Stimulated activated CD8-positive, alpha-beta memory T cell treated with anti-CD3 and anti-CD28 coated beads, Interleukin-15, amount 100 ng/mL, for 48 hours (primary cell): ENCODE measurements around the gene INSIG1.

Experiments
- DNase-seq, 2 donors: peaks; one replicate each; pipeline ENCODE4 v3.0.0-alpha.2; 2020; ENCODE audit warnings: low read depth in 2 of 2

Gene INSIG1

DNA sequence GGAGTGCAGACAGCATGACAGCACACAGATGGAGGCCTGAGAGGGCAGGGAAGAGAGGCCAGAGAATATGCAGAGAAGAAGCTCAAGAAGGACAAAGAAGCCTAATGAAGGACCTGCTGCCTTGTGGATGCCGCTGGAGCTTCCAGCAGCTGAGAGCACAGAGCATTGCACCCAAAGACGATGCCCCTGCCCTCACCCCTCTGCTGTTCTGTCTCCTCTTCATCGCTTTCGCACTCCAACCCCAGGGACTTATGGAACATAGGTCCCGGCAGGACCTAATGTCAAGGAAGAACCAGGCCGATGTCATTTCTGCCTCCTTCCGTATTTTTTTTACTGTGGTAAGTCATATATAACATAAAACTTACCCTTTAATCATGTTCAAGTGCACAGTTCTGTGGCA is 12.3 kb upstream of the INSIG1 start:
- DNase-seq: no peak

DNA sequence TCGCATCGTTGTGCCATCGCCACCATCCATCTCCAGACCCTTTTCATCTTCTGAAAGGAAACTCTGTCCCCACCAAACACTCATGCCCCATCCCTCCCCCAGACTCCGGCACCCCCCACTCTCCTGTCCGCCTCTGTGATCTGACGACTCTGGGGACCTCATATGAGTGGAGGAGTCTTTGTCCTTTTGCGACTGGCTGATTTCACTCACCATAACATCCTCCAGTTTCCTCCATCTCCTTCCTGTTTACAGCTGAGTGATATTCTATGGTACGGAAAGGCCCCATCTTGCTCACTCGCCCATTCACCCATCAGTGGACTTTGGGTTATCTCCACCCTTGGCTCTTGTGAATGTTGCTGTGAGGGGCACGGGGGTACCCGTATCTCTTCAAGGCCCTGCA is 11.8 kb upstream of the INSIG1 start:
- no peak for DNase-seq

DNA sequence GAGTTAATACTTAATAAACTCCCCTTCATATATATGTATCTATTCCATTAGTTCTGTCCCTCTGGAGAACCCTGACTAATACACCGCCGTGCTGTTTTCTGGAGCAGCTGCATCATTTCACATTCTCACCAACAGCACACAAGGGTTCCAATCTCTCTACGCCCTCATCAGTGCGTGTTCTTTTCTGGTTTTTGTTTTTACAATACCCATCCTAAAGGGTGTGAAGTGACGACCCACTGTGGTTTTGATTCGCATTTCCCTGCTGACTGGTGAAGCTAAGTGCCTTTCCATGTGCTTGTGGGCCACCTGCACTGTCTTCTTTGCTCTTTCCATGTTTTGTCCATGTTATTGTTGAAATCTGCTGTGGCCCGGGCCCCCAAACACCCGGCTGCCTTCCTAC is 11.0 kb upstream of the INSIG1 start:
- no peak for DNase-seq

DNA sequence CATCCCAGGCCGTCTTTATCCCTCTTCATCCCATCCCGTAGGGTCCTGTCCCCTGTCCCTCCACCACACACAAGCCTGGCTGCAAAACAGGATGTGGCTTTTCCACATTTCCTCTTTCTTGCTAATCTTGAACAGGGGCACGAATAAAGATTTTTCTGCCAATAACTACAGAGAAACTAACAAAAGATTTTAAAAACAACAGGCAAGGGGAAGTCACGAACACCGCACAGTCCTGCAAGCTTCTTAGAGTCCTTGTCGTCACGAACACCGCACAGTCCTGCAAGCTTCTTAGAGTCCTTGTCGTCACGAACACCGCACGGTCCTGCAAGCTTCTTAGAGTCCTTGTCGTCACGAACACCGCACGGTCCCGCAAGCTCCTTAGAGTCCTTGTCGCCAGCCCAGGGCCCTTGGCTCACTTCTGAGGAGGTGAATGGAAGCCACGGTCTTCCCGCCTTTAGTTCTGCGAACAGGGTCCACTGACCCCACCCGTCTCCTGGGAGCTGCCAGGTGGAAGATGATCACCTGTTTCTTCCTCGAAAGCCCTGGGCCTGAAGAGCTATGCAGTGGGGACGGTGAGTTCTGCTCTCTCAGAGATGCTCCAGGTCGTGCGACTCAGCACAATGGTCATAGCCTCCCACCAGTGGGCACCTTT is 10.3 kb upstream of the INSIG1 start:
- DNase-seq: no peak

DNA sequence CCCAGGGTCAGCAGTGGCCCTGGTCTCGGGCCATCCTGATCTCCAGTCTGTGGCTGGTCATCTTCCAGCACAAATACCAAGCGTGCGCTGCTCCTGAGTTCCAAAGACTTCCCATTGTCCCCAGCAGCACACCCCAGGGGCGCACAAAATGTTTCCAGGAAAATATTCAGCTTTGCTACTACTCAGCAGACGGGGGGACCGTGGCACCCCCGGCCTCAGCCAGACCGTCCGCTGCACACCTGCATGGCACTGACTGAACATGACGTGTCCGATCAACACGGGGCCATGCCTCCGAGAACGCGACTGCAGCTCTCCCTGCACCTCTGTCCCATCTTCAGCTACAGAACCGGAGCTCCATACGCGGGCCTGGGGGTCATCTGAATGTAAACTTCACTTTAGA is 9.6 kb upstream of the INSIG1 start:
- DNase-seq: no peak

DNA sequence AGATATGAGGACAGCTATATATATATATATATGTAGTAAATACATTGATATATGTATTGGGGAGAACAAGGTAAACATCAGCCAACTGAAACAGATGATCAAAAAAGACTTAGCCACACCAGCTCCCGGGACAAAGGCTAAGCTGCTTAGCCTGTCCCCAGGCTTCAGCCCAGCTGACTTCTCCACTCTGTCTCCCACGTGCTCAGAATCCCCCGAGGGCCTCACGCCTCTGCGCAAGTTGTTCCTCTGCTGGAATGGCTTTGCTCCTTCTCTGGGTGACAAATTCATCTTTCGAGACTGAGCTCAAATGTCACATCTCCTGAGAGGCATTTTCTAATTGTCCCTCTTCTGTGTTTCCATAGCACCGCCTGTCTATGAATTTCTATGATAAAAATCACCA is 8.6 kb upstream of the INSIG1 start:
- DNase-seq: no peak

DNA sequence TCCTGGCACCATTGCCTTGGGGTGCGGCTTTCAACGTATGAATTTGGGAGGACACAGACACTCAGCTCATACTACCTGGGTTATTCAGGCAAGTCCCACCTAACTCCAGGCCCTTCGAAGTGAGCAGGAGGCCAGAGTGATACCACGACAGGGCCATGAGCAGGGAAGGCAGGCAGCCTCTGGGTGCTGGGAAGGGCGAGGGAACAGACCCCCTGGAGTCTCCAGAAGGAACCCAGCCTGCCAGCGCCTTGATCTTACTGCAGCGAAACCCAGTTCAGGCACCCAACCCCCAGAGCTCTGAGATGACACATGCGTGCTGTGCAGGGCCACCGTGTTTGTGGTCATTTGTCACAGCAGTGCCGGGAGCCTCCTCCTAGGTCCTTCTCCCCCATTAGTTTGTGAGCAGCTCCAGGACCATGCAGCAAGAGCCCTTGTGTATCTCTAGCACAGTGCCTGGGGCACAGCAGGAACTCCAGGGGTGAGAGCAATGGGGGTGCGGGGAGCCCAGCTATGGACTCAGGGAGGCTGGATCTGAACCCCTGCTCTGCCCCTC is 7.7 kb upstream of the INSIG1 start:
- DNase-seq: no peak

DNA sequence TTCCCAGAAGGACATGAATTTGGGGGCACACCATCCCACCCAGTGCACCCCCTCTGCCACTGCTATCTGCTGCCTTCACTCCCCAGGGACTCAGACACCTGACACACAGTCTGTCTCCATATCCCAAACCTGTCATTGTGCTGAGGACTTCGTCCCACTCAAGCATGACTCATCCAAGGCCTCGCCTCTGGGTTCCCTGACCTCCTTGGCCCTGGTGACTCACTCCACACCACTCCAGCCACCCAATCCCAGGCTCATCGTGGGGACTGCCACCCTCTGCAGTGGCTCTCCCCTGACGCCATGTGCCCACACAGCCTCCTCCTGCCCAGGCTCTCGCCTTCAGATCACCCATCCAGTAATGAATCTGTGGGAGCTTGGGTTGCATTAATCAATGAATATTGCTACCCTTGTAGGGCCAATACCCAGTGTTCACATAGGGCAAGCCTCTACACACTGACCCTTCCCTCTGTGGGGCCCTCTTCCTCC is 6.6 kb upstream of the INSIG1 start:
- peak in 1 of 2 donors; percentile 26 for DNase-seq

DNA sequence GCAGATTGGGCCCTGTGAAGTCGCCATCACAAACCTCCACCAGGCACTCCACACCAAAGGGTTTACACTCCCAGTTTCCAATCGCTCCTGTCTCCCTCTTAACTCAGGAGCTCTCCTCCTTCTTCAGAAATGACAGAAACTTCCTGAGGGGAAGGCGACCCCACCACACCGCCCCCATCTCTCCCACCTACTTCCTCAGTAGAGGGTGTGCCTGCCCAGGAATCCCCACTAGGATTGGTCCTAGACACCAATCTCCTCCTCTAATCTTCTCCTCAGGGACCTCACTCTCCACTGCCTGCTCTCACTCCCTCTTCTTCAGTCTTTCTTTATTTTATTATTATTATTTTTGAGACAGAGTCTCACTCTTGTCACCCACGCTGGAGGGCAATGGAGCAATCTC is 5.9 kb upstream of the INSIG1 start:
- no peak for DNase-seq

DNA sequence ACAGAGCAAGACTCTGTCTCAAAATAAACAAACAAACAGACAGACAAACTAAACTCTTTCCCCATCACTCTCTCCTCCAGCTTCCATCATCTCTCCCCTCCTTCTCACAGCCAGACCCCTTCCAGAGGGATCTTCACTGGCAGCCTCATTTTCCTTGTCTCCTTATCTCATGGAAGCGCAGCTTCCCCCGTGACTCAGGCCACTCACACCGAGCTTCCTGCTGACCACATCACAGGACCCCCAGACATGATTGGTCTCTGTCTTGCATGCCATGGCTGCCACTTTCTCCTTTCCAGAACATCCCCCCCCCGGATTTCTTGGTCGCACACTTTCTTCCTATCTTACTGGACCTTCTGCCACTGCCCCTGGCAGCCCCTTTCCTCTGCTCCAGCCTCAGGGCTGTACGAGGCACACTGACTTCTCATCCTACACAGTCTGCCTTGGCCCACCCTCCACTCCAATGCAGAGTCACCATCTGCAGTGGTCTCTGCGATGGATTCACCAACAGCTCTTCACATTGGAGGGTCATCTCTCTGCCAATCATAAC is 4.9 kb upstream of the INSIG1 start:
- DNase-seq: no peak

DNA sequence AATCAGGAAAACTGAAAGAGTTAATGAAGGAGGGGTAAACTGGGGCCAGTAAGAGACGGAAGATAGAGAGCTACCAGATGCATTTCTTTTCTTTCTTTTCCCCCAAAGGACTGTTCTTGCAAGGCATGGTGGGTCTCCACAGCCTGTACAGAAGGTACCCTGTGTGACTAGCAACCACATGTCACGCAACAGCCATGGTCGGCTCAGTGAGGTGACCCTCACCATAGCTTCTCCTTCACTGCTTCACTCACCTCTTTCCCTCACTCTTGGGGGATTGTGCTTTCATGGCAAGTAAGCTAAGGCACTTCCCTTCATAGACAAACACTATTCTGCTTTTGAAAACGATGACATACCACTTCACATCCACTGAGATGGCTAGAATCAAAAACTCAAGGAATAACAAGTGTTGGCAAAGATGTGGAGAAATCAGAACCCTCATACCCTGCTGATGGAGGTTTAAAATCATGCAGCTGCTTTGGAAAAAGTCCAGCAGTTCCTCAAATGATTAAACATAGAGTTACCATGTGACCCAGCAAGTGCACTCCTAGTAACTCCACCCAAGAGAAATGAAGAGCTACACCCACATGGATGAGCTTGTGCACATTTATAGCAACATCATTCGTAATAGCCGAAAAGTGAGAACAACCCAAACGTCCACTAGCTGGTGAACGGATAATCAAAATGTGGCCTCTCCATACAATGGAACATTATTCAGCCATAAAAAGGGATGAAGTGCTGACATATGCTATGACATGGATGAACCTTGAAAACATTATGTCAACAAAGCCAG is 3.8 kb upstream of the INSIG1 start:
- DNase-seq: no peak

DNA sequence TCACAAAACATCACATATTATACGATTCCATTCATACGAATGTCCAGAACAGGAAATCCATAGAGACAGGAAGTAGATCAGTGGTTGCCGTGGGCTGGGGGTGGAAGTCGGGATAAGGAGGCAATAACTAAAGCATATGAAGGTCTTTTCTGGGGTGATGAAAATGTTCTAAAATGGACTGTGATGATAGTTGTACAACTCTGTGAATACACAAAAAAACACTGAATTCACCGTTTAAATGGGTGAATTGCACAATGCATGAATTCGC is 3.2 kb upstream of the INSIG1 start:
- no peak for DNase-seq

DNA sequence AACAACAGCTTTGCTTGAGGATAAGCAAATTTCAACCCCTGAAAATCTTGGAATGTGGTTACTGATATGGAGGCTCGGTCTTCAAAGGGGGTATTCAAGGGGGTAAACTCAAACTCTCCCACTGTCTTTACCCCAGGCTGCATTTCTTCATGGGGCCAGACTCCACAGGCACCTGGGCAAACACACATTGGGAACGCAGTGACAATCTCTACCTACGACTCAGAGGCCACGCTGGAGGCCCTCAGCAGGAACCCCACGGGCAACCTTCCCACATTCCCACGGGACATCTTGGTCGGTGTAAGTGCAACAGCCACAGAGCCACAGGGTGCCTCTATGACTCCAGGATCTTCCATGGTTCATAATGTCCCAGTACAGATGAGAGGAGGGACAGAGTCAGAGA is 2.2 kb upstream of the INSIG1 start:
- no peak for DNase-seq

DNA sequence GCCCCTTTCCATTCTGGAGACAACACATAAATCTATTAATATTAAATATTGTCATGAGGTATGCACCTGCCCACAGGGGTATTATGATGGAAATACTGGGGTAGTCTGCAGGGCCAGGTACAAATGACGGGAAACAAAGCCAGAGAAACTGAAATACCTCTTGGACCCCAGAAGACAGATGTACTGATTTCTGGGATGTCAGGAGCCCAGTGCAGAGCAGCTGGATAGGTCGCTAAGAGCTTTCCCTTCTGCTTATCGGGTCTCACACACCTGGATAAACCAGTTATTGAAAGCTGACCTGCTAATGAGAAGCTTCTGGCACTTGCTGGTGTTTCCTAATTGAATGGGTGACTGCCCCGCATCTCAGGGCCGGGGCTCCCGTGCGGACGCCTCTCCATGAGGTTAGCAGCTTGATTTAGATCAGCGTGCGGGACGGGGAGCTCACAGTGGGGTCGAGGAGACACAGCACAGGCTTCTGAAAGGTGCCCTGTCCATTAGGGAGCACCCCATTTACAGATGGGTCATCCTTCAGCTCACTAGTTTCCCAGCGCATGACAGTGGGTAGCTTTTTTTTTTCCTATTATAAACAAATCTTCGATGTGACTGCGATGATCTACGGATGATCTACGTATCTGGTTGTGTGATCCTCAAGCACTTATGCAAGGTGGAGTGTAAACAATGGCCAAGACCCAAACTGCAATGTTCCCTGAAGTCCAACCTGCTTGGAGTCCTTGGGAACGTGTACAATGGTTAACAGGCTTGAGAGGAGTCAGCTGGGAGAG is 1.5 kb upstream of the INSIG1 start:
- no peak for DNase-seq

DNA sequence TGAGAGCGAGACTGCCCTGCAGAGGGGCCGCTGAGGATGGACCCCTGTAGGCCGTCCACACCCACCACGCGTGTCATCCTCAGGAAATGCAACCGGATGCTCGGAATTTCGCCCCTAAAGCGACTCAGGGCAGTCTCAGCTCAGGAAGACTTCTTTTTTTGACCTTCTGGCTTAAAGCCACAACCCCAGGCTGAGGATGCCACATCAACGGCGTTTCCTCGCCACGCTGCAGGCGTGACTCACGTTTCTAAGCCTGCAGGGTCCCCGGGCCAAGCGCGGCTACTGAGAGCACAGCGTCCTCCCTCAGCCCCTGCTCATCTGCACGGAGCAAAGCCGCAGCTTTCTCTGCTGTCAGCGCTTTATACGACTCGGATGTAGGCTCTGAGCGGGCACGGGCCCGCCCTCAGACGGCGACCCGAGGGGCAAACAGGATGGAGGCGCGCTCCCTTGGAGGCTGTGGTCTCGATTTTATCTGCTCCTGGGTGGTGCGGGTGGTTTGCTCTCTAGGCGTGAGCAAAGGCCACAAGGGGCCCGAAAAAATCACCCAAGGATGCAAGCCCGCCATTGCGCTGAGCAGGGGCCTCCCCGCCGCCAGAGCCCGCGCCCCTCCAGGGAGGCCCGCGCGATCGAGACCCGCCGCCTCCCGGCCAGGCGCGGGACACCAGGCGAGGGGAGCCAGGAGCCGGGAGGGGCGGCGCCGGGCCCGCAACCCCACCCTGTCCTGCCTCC is 726 bp upstream of the INSIG1 start:
- peak; percentile 78 to 86 for DNase-seq

DNA sequence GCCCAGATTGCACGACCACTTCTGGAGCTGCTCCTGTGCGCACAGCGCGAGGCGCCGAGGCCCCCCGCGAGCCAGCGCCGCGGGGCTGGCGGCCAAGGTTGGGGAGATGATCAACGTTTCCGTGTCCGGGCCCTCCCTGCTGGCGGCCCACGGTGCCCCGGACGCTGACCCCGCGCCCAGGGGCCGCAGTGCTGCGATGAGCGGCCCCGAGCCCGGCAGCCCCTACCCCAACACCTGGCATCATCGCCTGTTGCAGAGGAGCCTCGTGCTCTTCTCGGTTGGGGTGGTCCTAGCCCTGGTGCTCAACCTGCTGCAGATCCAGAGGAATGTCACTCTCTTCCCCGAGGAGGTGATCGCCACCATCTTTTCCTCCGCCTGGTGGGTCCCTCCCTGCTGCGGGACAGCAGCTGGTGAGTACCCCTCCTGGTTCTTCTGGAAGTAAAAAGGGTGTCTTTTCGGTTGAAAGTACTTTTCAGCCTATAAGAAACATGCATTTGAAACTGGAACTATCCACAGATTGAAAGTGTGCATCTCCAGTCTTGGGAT is 683 bp downstream of the INSIG1 start:
- DNase-seq: no peak

DNA sequence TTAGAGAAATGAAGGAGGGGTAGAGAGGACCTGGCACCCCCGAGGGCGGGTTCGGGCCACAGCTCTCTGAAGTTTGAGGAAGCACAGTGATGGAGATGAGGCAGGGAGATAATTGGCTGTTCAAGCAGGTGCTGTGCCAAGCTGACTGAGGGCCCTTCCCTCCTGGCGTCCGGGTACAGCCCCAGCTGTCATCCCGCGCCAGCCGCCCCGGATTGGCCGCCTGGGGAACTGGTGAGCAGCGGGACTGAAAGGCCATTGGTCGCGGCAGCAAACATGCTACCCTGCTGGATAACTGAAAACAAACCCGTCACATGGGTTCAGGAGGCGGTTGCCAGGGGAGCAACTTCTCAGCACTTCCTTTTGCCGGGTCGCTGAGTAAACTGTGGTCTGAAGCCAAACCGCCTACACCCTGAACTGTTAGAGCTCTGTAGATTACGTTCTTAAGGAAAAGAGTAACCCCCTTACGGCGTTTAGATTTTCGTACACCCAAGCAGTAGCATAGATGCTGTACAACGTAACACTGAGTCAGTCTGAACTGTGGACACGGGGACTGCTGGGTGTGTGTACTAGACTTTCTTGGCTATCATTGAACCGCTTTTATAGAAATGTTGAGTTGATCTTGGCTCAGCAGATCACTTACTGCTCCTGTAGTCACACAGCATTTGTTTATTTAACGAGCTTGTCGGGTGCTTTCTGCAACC is 1.3 kb downstream of the INSIG1 start:
- peak; percentile 93 to 95 for DNase-seq

DNA sequence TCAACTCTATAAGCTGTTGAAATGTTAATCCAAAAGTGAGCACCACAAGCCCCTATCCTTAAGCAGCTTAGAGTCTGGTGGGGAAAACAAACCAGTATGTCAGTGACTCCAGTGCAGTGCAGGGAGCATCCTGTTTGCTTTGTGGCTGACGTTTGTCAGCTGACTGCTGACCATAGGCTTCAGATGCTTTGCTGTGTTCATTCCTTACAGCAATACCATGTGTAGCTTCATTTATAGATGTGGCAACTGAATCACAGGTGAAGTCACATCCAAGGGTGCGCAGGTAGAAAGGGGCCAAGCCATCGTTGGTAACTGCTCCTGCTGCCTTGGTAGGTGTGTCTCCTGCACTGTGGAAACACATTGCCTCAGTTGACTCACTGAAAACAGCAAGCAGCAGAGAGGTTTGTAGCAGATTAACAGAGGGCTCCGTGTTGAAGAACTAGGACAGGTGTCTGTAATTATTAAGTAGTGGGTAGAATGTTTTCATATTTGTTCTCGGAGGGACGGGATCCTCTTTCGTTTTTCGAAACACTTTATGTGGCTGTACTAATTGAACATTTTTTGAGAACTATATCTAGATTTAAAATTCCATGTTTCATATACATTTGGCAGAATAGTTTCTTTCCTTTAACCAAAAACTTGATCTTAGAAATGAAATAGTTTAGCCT is 2.0 kb downstream of the INSIG1 start:
- no peak for DNase-seq

DNA sequence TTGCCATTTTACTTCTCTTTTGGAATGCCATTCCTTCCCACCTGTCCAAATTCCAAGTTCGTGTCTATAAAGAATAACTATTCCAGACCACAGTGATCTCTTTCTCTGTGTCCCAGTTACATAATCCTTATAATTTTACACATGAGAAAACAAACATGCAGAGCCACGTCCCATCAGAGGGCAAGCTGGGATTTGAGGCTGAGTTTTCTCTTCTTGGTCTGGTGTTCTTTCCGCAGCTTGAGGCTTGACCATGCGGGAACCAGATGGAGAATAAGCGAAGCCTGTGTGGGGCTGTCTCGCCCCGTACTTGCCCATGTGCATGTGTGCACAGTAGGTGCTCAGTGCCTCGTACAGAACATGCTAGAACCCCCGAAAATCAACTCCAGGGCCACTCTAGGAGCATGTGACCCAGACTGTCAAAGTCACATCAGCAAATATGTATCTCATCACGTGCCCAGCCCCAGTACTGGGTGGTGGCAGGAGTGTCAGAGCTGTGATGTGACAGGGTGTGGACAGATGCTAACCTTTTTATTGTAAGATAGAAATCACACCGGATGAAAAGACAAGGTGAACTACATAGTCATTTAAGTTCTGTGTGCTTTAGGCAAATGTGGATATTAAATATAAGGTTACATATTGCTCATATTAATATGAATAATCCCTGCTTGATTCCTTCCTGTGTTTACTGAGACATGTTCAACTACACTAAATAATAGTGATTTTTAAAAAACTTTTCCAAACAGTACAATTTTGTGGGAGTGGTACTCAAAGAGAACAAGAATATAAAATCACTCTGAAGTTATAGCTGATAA is 3.2 kb downstream of the INSIG1 start:
- DNase-seq: no peak
